A673 (cell line): ENCODE measurements around the gene FAM98C.

Experiments used
- CTCF ChIP-seq: fragments of 300-800, 200-600 bp; sonication (generic); conservative IDR thresholded peaks from 2 replicates; pipeline ENCODE4 v1.5.1; 2017; ENCODE audit warnings: low read depth, mild to moderate bottlenecking, antibody characterized with exemption, low read length, moderate library complexity, mixed read lengths
- EZH2 ChIP-seq: fragments of 200-600 bp; sonication (generic); IDR thresholded peaks from 2 replicates; pipeline ENCODE4 v1.6.1; 2017; ENCODE audit warnings: borderline replicate concordance, low read depth, mild to moderate bottlenecking, mixed read lengths, antibody characterized with exemption, low read length; ENCODE audit not compliant: poor library complexity, severe bottlenecking

DNA sequence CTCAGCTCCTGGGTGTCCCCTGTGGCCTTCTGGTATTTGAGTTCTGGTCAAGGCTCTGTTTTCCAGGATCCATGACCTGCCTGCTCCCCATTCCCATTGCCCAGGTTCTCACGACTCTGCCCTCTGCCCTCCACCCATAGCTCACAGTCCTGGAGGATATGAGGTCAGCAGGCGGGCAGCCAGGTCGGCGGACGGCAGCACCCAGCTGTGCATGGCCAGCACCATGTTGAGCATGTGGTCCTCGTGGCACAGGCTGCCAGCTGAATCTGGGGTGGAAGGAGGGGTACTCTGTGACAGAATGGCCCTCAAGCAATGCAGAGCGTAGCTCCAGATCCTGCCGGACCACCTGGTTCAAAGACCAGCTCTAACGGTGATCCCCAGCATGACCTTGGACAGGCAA, 18.0 kb downstream of the FAM98C start:
- TF ChIP-seq CTCF: no peak
- no peak for TF ChIP-seq EZH2
